Fibroblast of upper back skin (primary cell): ENCODE data around the gene ZRANB3.
"Not testable (repeated sequence)": the region's sequence is repeated elsewhere in the genome, so short reads cannot be mapped to it uniquely, and the experiment has no call there.

Experiments
- DNase-seq: peaks from one replicate; pipeline ENCODE4 v3.0.0-alpha.2; 2013

ZRANB3 gene

DNA sequence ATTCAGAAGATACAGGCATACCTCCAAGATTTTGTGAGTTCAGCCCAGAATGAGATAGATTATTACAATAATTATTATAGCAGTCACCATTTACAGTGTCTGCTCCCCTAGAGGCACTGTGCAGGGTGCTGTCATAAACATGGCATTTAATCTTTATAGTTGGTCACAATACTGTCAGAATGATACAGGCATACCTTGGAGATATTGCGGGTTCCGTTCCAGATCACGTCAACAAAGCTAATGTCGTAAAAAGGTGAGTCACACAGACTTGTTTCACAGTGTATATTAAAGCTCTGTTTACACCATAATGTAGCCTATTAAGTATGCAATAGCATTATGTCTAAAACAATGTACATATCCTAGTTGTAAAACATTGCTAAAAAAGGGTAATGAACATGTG is 45.6 kb downstream of the ZRANB3 start:
- DNase-seq = no peak

DNA sequence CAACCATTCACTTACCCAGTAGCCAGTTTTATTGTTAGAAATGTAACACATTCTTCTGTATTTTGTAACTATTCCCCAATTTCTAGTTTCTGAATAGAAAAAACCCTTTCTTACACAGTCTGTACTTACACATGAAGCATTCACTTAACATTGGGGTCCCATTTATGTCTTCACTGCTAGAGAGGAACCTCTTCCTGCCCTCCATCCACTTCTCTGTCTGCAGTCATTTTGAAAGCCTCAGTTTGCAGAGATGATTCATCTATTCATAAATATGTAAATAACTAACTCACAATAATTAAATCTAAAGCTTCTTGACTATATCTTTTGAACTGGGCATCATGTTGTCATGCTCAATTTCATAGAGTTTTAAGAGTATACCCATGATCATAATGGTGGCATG is 55.9 kb downstream of the ZRANB3 start:
- no peak for DNase-seq

DNA sequence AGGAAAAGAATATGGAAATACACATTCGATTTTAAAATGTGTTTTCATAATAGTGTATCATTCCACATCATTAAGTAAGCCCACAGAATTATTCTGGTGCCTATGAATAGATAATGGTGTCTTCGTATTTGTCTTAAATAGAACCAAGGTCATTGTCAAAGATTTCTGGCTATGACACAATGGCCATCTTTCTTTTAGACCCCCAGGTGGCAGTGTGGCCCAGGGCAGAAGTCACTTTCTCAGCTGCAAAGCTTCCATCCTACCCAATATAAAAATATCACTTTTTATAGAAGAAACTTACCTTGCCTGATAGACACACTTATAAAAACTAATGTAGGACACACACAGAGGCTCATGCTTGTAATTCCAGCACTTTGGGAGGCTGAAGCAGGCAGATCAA is 57.5 kb downstream of the ZRANB3 start:
- peak; percentile 14 for DNase-seq

DNA sequence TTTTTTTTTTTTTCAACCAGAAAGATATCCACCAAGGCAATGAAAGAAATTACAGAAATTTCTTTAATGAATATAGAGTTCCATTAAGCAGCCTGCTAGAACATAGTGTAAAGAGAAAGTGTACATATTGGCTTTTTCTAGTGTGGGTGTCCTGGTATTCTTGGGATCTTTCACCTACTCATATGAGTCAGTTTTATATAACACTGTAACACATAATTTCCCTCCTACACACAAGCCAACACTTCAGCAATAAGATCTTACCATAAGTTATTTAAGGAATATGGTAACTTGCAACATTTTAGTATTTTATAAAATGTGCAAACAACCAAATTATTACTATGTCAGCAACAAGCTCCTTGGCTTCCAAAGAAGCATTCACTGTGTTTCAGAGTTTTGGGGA is 59.9 kb downstream of the ZRANB3 start:
- DNase-seq = no peak

DNA sequence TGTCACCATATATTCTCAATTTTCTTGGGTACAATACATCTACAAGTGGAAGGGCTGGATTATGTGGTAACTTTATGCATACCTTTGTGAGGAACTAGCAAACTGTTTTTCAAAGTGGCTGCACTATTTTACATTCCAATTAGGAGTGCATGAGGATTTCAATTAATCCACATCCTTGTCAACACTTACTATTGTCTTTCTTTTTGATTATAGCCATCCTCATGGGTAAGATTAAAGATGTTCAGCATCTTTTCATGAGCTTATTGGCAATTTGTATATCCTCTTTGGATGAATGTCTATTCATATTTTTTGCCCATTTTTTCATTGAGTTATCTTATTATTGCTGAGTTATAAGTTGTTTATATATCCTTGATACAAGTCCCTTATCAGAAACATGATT is 73.7 kb downstream of the ZRANB3 start:
- DNase-seq = no peak

DNA sequence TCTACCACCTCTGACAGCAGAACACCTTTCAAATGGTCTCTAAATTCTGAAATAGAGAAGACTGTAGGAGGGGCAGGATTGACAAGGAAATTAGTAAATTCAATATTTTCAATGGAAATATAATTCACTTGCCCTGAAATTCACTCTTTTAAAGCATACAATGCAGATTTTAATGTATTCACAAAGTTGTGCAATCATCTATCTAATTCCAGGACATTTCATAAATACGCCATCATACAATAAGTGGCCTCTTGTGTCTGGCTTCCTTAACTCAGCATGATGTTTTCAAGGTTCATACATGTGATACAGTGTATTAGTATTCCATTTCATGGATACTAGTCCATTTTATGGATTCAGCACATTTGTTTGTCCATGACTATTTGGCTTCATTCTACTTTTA is 74.2 kb downstream of the ZRANB3 start:
- DNase-seq = no peak

DNA sequence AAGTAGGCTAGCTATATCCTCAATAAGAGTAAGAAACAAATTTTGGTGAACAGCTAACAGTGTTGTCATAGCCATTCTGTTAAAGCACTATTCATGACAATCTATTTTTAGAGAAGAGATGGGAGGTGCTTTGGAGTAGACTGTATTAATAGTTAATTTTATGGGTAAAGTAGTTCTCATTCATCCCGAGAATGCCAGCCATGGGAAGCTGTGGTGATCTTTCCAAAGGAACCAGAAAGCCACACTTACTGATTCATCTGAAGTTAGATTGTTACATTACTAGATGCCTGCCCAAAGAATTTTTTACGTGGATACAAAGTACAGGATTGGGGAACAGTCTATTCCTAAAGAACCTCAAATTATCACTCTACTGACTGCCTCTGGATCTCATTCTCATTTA is 74.6 kb downstream of the ZRANB3 start:
- no peak for DNase-seq

DNA sequence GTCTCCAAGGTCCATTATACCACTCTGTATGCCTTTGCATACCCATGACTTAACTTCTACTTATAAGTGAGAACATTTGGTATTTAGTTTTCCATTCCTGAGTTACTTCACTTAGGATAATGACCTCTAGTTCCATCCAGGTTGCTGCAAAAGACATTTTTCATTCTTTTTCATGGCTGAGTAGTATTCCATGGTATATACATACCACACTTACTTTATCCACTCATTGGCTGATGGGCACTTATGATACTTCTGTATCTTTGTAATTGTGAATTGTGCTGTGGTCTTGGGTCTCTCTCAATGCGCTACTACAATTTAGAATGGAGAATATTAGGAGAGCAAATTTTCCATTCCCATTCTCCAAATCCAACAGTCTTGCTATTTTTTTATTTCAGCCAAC is 76.4 kb downstream of the ZRANB3 start:
- no peak for DNase-seq

DNA sequence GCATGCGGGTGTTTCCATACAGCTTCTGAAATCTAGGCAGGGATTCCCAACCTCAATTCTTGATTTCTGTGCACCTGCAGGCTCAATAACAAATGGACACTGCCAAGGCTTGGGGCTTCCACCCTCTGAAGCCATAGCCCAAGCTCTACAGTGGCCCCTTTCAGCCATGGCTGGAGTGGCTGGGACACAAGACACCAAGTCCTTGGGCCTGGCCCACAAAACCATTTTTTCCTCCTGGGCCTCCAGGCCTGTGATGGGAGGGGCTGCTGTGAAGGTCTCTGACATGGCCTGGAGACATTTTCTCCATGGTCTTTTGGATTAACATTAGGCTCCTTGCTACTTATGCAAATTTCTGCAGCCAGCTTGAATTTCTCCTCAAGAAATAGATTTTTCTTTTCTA is 78.0 kb downstream of the ZRANB3 start:
- not testable (repeated sequence) for DNase-seq

DNA sequence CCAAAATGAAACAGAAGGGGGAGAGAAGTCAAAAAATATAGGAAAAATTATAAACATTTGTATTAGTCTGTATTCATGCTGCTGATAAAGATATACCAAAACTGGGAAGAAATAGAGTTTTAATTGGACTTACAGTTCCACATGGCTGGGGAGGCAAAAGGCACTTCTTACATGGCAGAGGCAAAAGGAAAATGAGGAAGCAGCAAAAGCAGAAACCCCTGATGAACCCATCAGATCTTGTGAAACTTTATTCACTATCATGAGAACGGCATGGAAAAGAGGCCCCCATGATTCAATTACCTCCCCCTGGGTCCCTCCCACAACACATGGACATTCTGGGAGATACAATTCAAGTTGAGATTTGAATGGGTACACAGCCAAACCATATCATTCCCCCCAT is 79.1 kb downstream of the ZRANB3 start:
- no peak for DNase-seq

DNA sequence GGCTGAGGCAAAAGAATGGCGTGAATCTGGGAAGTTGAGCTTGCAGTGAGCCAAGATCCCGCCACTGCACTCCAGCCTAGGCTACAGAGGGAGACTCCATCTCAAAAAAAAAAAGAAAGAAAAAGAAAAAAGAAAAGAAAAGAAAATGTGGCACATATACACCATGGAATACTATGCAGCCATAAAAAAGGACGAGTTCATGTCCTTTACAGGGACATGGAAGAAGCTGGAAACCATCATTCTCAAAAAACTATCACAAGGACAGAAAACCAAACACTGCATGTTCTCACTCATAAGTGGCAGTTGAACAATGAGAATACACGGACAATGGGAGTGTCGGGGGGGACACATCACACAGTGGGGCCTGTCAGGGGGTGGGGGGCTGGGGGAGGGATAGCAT is 88.0 kb downstream of the ZRANB3 start:
- DNase-seq = not testable (repeated sequence)

DNA sequence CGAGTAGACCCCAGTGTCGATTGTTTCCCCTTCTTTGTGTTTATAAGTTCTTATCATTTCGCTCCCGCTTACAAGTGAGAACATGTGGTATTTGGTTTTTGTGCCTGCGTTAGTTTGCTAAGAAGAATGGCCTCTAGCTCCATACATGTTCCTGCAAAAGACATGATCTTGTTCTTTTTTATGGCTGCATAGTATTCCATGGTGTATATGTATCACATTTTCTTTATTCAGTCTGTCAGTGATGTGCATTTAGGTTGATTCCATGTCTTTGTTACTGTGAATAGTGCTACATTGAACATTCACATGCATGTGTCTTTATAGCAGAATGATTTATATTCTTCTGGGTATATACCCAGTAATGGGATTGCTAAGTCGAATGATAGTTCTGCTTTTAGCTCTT is 95.9 kb downstream of the ZRANB3 start:
- DNase-seq = not testable (repeated sequence)

DNA sequence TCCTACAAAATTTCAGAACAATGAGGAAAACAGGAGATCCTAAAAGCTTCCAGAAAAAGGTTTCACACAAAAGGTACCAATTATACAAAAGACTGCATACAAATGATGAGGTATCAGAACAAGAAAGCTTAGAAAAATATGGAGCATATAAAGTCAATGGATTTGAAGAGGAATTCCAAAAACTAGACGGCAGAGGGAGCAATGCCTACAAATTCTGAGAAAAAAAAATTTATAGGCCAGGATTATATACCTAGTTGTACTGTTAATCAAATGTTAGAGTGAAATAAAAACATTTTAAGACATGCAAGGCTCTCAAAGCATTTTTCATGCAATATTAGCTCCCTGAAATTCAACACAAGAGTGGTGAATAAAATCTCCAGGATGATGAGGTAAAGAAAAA is 106.2 kb downstream of the ZRANB3 start:
- DNase-seq = no peak

DNA sequence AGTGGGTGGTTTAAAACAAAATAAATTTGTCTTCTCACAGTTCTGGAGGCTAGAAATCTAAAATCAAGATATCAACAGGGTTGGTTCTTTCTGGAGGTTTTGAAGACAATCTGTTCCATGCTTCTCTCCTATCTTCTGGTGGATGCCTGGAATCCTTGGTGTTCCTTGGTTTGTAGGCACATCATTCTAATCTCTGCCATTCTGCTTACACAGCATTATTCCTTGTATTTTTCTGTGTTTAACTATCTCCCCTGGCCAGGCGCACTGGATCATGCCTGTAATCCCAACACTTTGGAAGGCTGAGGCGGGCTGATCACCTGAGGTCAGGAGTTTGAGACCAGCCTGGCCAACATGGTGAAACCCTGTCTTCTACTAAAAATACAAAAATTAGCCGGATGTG is 108.1 kb downstream of the ZRANB3 start:
- DNase-seq = no peak

DNA sequence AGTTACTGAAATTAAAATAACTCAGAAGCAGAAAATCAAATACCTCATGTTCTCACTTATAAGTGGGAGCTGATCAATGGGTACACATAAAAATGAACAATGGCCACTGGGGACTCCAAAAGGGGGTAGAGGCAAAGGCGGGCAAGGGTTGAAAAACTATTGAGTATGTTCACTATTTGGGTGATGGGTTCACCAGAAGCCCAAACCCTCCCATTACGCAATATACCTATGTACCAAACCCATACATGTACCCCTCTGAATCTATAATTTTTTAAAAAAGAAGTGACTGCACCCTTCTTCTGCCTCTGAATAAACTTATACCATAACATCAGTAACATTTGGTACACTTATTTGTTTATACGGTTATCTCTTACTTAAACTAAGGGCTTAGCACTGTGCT is 119.4 kb downstream of the ZRANB3 start:
- no peak for DNase-seq

DNA sequence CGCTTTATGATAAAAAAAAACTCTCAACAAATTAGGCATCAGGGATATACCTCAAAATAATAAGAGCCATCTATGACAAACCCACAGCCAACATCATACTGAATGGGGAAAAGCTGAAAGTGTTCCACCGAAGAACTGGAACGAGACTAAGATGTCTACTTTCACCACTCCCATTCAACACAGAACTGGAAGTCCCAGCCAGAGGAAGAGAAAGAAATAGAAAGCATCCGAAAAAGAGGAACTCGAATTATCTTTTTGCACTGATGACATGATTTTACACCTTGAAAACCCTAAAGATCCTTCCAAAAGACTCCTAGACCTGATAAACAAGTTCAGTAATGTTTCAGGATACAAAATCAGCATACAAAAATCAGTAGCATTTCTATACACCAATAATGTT is 121.6 kb downstream of the ZRANB3 start:
- DNase-seq = no peak

DNA sequence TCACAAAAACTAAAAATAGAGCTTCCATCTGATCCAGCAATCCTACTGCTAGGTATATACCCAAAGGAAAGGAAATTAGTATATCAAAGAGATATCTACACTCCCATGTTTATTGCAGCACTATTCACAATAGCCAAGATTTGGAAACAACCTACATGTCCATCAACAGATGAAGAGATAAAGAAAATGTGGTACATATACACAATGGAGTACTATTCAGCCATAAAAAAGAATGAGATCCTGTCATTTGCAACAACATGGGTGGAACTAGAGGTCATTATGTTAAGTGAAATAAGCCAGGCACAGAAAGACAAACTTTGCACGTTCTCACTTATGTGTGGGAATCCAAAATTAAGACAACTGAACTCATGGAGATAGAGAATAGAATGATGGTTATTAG is 134.8 kb downstream of the ZRANB3 start:
- not testable (repeated sequence) for DNase-seq

DNA sequence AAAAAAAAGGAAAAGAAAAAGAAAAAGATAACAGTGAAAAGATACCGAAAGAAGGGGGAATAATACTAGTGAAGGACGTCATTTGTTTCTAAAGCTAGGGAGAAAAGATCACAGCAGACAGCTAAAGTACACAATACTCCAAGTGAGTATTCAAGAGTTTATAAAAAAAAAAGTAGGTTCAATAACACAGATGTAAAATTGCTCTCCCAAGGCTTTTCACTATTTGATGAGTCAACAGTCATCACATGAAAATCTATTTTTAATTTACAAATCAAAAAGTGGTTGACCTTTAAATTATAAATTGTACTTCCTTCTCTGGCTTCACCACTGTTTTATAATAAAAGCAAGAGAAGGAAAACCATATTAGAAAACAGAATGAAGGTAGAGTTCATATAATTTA is 144.0 kb downstream of the ZRANB3 start:
- peak; percentile 0 for DNase-seq

DNA sequence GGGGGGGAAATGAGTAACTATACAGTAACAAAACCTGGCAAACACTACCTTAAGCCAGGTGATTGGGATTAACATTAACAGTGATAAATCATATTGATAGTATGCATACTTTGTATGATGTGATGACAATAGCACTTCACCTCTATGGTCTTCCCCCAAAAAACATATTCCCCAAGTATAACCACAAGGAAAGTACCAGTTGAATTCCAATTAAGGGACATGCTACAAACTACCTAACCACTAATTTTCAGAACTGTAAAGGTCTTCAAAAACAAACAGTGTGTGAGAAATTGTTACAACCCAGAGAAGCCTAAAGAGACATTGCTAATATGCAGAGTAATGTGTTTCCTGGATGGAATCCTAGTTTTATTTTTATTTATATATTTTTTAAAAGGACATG is 152.4 kb downstream of the ZRANB3 start:
- no peak for DNase-seq

DNA sequence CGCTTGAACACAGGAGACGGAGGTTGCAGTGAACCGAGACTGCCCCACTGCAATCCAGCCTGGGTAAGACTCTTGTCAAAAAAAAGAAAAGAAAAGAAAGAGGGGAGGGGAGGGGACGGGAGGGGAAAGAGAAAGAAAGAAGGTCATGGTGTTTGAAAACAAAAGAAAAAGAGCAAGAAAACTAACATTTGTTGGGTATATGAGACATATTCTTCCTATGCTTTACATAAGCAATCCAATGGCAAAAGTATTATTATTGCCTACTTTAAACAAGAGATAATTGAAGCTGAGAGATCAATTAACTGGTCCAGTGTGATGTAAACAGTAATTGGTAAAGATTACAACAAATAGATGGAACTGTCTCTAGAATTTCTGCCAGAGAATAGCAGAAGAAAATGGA is 157.3 kb downstream of the ZRANB3 start:
- DNase-seq = no peak

DNA sequence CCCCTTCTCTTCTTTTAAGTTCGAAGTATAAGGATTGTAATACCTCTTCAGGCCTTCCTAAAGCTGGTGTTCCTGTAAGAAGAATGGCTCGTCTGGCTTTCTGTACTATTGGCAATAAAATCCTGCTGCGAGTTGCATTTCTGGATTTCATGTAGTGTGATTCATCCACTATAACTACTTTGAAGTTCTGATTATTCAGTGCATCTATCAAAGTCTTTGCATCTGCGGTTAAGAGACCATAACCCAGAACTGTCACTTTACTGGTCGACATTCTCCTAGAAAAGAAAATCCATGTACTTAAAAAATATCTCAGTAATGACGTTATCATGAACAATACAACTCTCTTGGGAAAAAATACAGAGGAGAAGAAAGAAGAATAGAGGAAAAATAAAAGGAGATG is 181.1 kb downstream of the ZRANB3 start:
- DNase-seq = peak; percentile 61

DNA sequence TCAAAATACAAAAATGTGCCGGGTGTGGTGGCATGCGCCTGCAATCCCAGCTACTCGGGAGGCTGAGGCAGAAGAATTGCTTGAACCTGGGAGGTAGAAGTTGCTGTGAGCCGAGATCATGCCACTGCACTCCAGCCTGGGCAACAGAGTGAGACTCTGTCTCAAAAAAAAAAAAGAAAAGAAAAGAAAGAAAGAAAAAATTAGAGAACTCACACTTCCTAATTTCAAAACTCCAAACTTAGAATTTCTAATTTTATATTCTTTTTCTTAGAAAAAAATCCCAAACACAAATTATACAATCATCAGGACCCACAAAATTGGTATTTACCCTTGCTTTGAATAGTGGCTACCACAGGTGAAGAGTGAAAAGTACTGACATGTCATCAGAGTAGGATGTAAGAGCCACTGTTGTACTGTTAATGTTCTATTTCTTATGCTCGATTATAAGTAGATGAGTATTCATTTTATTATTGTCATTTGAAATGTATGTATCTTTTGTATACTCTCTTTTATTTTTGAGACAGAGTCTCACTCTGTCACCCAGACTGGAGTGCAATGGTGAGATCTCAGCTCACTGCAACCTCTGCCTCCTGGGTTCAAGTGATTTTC is 182.8 kb downstream of the ZRANB3 start:
- DNase-seq = not testable (repeated sequence)

DNA sequence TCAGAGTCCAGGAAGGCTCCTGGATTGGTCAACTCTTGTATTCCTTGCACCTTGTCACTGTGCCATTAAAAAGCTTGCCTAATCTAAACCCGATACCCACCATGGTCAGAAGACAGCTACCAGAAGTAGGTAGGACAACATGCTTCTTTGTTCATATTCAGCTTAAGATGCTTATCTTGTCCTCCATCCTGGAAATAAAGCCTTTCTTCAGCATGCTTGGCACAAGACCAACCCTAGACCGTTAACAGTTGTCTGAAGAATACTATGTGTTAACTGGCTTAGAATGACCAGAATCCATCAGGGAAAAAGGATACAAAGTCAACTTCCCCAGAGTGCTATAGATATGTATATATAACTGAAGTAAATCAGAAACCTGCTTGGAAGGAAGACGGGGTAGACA is 193.9 kb downstream of the ZRANB3 start:
- DNase-seq = no peak

DNA sequence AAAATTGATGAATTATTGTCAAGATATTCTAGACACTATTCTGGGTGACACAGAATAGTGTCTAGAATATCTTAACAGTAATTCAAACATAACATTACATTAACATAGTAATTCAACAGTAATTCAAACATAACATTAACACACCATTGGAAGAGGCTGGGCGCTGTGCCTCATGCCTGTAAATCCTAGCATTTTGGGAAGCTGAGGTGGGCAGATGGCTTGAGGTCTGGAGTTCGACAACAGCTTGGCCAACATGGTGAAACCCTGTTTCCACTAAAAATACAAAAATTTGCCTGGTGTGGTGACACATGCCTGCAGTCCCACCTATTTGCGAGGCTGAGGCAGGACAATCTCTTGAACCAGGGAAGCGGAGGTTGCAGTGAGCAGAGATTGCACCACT is 195.8 kb downstream of the ZRANB3 start:
- DNase-seq = no peak

DNA sequence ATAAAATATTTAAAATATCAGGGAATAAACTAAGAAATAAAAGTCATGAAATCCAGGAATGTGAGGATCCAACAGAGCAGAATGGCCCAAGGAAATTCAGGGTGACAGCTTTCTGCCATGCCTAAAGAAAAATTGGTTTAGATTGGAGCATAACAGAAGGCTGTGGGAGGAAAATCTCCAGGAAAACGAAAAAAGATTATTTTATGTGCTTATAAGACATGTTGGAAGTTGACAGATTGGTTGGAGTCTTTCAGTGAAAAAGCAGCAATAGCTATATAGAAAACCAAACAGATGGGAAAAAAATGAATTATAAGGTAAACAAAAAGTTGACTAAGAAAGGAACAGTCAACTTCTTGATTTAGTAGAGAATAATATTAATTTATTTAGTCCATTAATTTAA is 203.9 kb downstream of the ZRANB3 start:
- no peak for DNase-seq
